ENCODE measurements around the gene KSR2. TPM values are rescaled to one million over a fixed set of nuclear protein-coding genes. Genes with fewer than 3 reads are reported as not detected.

Gene KSR2
- total RNA-seq, 2 experiments from 2014 or later, result 0.12 to 0.45 TPM

DNA sequence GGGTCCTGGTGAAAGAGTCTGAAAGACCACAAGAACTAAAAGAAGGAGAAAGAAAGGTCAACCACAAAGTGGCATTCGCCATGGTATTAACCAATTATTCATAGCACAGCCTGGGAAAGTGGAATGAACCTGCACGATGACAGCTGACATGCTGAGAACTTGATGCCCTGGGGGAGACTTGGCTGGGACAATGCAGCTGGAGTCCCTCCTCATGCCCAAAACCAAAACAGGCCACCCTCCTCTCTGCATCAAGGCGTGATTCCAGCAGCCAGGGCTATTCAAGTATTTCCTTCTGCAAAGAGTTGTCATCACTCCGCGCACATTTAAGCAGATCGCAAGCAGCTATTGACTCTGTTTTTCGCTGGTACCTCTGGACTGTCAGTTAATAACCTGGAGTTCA, 440.3 kb downstream of the KSR2 start:
- DNase-seq, result no peak
- no peak overlapping the region for H3K4me3 Mint-ChIP-seq
- no peak overlapping the region for H3K27ac Mint-ChIP-seq
- ChIA-PET CTCF (no interaction called here), POLR2A (no interaction called here)
- no peaks in the 10 kb centered on the region for H3K36me3 Mint-ChIP-seq
- no peaks in the 10 kb centered on the region for H3K4me1 Mint-ChIP-seq (ENCODE audit: low read depth)
- H3K27me3 Mint-ChIP-seq, result no peaks in the 10 kb centered on the region
- intact Hi-C loops (cut with micrococcal nuclease), result no loop called here
- no peaks in the 10 kb centered on the region for H3K9me3 Mint-ChIP-seq

GRCh38 chr12:117527479-117527855, 441.3 kb downstream of the KSR2 start:
- Mint-ChIP-seq H3K4me3 (no peak overlapping the region), H3K27me3 (no peaks in the 10 kb centered on the region), H3K27ac (no peak overlapping the region), H3K9me3 (no peaks in the 10 kb centered on the region), H3K4me1 (ENCODE audit: low read depth) (no peaks in the 10 kb centered on the region), H3K36me3 (no peaks in the 10 kb centered on the region)
- no peak for DNase-seq
- intact Hi-C loops (cut with micrococcal nuclease), result no loop called here
- CTCF ChIA-PET, result no interaction called here
- POLR2A ChIA-PET, result no interaction called here

- DNase-seq, result no peak
- H3K4me3 Mint-ChIP-seq, result no peak overlapping the region
- ChIA-PET POLR2A (no interaction called here), CTCF (no interaction called here)
- intact Hi-C loops (cut with micrococcal nuclease), result no loop called here
- H3K27me3 Mint-ChIP-seq, result no peaks in the 10 kb centered on the region
- no peaks in the 10 kb centered on the region for H3K36me3 Mint-ChIP-seq
- no peaks in the 10 kb centered on the region for H3K4me1 Mint-ChIP-seq (ENCODE audit: low read depth)
- no peak overlapping the region for H3K27ac Mint-ChIP-seq
- H3K9me3 Mint-ChIP-seq, result no peaks in the 10 kb centered on the region
Measured at GRCh38 chr12:117526757-117527478, 441.9 kb downstream of the KSR2 start.

GRCh38 chr12:117525766-117526165, 443.0 kb downstream of the KSR2 start:
- ChIA-PET POLR2A (no interaction called here), CTCF (no interaction called here)
- DNase-seq, result no peak
- intact Hi-C loops (cut with micrococcal nuclease), result no loop called here
- Mint-ChIP-seq H3K36me3 (no peaks in the 10 kb centered on the region), H3K27ac (no peak overlapping the region), H3K9me3 (no peaks in the 10 kb centered on the region), H3K4me3 (no peak overlapping the region), H3K4me1 (ENCODE audit: low read depth) (no peaks in the 10 kb centered on the region), H3K27me3 (no peaks in the 10 kb centered on the region)

- H3K36me3 Mint-ChIP-seq, result no peaks in the 10 kb centered on the region
- H3K4me3 Mint-ChIP-seq, result no peak overlapping the region
- no peak for DNase-seq
- intact Hi-C loops (cut with micrococcal nuclease), result no loop called here
- no peaks in the 10 kb centered on the region for H3K9me3 Mint-ChIP-seq
- no peaks in the 10 kb centered on the region for H3K4me1 Mint-ChIP-seq (ENCODE audit: low read depth)
- H3K27ac Mint-ChIP-seq, result no peak overlapping the region
- ChIA-PET CTCF (interaction anchor here (0.6 kb wide), 1 partner anchor 113 kb away, joined by 3 read pairs; no protein-coding TSS in a partner anchor), POLR2A (no interaction called here)
- no peaks in the 10 kb centered on the region for H3K27me3 Mint-ChIP-seq
Measured at GRCh38 chr12:117524806-117525205, 444.0 kb downstream of the KSR2 start.

- H3K27ac Mint-ChIP-seq, result no peak overlapping the region
- no peaks in the 10 kb centered on the region for H3K36me3 Mint-ChIP-seq
- ChIA-PET POLR2A (no interaction called here), CTCF (no interaction called here)
- no peak overlapping the region for H3K4me3 Mint-ChIP-seq
- H3K4me1 Mint-ChIP-seq (ENCODE audit: low read depth), result no peaks in the 10 kb centered on the region
- intact Hi-C loops (cut with micrococcal nuclease), result no loop called here
- DNase-seq, result no peak
- no peaks in the 10 kb centered on the region for H3K9me3 Mint-ChIP-seq
- H3K27me3 Mint-ChIP-seq, result no peaks in the 10 kb centered on the region
Measured at GRCh38 chr12:117523971-117524370, 444.8 kb downstream of the KSR2 start.

DNA sequence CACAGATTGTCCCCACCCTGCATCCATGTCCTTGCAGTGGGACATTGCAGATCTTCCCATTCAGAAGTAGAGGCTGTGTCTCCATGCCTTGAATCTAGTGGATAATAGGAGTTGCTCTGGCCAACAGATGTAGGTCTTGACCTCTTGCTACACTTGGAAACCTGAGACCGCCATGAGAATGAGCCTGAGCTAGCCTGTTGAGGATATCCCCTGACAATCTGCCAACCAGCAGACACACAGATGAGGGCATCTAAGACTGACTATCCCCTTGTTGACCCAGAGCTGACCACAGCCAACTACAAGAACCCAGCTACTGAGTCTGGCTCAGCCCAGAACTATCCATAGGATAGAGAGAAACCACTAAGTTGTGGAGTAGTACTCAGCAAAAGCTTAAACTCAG, 446.2 kb downstream of the KSR2 start:
- Mint-ChIP-seq H3K4me3 (no peak overlapping the region), H3K27ac (no peak overlapping the region), H3K36me3 (no peaks in the 10 kb centered on the region), H3K4me1 (ENCODE audit: low read depth) (no peaks in the 10 kb centered on the region), H3K9me3 (no peaks in the 10 kb centered on the region), H3K27me3 (no peaks in the 10 kb centered on the region)
- CTCF ChIA-PET, result no interaction called here
- DNase-seq, result no peak
- intact Hi-C loops (cut with micrococcal nuclease), result no loop called here
- POLR2A ChIA-PET, result no interaction called here

DNA sequence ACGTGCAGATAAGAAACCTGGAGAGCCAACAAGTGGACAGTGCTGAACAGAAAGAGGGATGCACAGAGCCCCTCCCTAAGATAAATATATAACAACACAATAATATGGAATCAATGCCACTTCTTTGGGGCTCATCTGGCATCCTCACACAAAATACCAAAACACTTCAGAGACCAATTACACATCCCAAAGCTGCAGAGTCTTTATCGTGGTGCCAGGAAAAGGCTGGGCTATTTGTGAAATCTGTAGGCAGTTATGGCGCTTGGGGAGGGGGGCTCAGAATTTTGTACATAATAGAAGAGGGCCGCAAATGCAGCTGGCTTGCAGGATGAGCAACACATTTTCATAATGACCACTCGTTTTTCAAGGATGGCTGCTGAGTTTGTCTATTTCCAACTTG, 446.9 kb downstream of the KSR2 start:
- H3K9me3 Mint-ChIP-seq, result no peaks in the 10 kb centered on the region
- intact Hi-C loops (cut with micrococcal nuclease), result no loop called here
- POLR2A ChIA-PET, result no interaction called here

GRCh38 chr12:117521346-117521745, 447.4 kb downstream of the KSR2 start:
- CTCF ChIA-PET, result no interaction called here

More for the DNA sequence above, 446.9 kb downstream of the KSR2 start:
- Mint-ChIP-seq H3K4me3 (no peak overlapping the region), H3K36me3 (no peaks in the 10 kb centered on the region), H3K27me3 (no peaks in the 10 kb centered on the region), H3K27ac (no peak overlapping the region), H3K4me1 (ENCODE audit: low read depth) (no peaks in the 10 kb centered on the region)
- CTCF ChIA-PET, result no interaction called here
- DNase-seq, result no peak

DNA sequence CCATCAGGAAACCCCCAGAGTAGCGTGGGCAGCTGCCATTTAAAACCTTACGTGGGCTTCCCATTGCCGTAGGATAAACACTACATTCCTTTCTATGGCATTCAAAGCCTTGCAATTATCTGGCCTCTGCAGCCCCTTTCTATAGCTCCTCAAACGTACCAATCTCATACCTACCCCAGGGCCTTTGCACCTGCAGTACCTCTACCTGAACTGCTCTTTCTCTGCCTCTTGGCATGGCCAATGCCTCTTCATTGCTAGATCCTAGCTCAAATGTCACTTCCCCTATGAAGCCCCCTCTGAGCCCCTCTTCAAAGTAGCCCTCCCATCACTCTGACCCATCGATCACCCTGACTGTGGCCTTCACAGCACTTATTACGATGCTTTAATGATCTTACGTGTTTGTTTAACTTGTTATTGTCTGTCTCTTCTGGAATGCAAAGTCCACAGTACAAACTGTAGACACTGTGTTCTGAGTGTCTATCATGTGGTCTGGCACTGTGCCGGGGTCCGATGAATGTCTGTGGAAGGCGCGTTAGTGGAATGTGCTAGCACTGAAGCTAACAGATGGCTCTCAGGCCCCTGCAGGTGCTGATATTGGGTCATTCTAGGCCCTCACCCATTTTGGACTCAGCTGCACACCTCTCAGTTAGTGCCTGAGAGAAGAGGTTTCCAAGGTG, 450.1 kb downstream of the KSR2 start:
- Mint-ChIP-seq H3K9me3 (no peaks in the 10 kb centered on the region), H3K27ac (no peak overlapping the region), H3K4me1 (ENCODE audit: low read depth) (no peaks in the 10 kb centered on the region), H3K4me3 (no peak overlapping the region), H3K36me3 (no peaks in the 10 kb centered on the region), H3K27me3 (no peaks in the 10 kb centered on the region)
- intact Hi-C loops (cut with micrococcal nuclease), result no loop called here
- ChIA-PET POLR2A (no interaction called here), CTCF (no interaction called here)
- no peak for DNase-seq

More at GRCh38 chr12:117521346-117521745, 447.4 kb downstream of the KSR2 start:
- no peak for DNase-seq
- Mint-ChIP-seq H3K9me3 (no peaks in the 10 kb centered on the region), H3K27ac (no peak overlapping the region), H3K36me3 (no peaks in the 10 kb centered on the region), H3K27me3 (no peaks in the 10 kb centered on the region), H3K4me1 (ENCODE audit: low read depth) (no peaks in the 10 kb centered on the region), H3K4me3 (no peak overlapping the region)
- intact Hi-C loops (cut with micrococcal nuclease), result no loop called here
- POLR2A ChIA-PET, result no interaction called here

- ChIA-PET CTCF (no interaction called here), POLR2A (no interaction called here)
- no peaks in the 10 kb centered on the region for H3K36me3 Mint-ChIP-seq
- no peak overlapping the region for H3K27ac Mint-ChIP-seq
- no peaks in the 10 kb centered on the region for H3K27me3 Mint-ChIP-seq
- no peaks in the 10 kb centered on the region for H3K4me1 Mint-ChIP-seq (ENCODE audit: low read depth)
- intact Hi-C loops (cut with micrococcal nuclease), result no loop called here
- no peak overlapping the region for H3K4me3 Mint-ChIP-seq
- H3K9me3 Mint-ChIP-seq, result no peaks in the 10 kb centered on the region
- no peak for DNase-seq
Measured at GRCh38 chr12:117517219-117517739, 451.5 kb downstream of the KSR2 start.

- Mint-ChIP-seq H3K4me1 (ENCODE audit: low read depth) (no peaks in the 10 kb centered on the region), H3K27ac (no peak overlapping the region), H3K27me3 (no peaks in the 10 kb centered on the region), H3K36me3 (no peaks in the 10 kb centered on the region), H3K9me3 (no peaks in the 10 kb centered on the region), H3K4me3 (no peak overlapping the region)
- intact Hi-C loops (cut with micrococcal nuclease), result no loop called here
- no peak for DNase-seq
- POLR2A ChIA-PET, result no interaction called here
- CTCF ChIA-PET, result no interaction called here
Measured at GRCh38 chr12:117516034-117516433, 452.8 kb downstream of the KSR2 start.

- Mint-ChIP-seq H3K36me3 (no peaks in the 10 kb centered on the region), H3K9me3 (no peaks in the 10 kb centered on the region), H3K4me3 (no peak overlapping the region), H3K4me1 (ENCODE audit: low read depth) (no peaks in the 10 kb centered on the region), H3K27ac (no peak overlapping the region), H3K27me3 (no peaks in the 10 kb centered on the region)
- CTCF ChIA-PET, result no interaction called here
- POLR2A ChIA-PET, result no interaction called here
- intact Hi-C loops (cut with micrococcal nuclease), result no loop called here
- DNase-seq, result no peak
Measured at GRCh38 chr12:117514016-117514415, 454.8 kb downstream of the KSR2 start.

All from activated CD4-positive, alpha-beta memory T cell treated with anti-CD3 and anti-CD28 coated beads for 36 hours (primary cell).